KOPT-K1 (cell line): ENCODE data around the gene TMEM52.

Source experiments
- H3K27ac ChIP-seq: fragments of 200-600 bp; sonication (generic); 2 replicates; pipeline ENCODE4 v1.5.1; 2016; ENCODE audit warnings: antibody characterized with exemption, mild to moderate bottlenecking, low read depth, low read length; ENCODE audit not compliant: poor library complexity, severe bottlenecking
- H3K36me3 ChIP-seq: fragments of 200-600 bp; sonication (generic); 2 replicates; pipeline ENCODE4 v1.5.1; 2017; ENCODE audit warnings: antibody characterized with exemption, mild to moderate bottlenecking, low read length, moderate library complexity; ENCODE audit not compliant: insufficient read depth
- H3K9me3 ChIP-seq: fragments of 200-600 bp; sonication (generic); 2 replicates; pipeline ENCODE4 v1.5.1; 2017; ENCODE audit warnings: antibody characterized with exemption, low read length, mild to moderate bottlenecking; ENCODE audit not compliant: insufficient read depth, poor library complexity, severe bottlenecking

TMEM52 gene

DNA sequence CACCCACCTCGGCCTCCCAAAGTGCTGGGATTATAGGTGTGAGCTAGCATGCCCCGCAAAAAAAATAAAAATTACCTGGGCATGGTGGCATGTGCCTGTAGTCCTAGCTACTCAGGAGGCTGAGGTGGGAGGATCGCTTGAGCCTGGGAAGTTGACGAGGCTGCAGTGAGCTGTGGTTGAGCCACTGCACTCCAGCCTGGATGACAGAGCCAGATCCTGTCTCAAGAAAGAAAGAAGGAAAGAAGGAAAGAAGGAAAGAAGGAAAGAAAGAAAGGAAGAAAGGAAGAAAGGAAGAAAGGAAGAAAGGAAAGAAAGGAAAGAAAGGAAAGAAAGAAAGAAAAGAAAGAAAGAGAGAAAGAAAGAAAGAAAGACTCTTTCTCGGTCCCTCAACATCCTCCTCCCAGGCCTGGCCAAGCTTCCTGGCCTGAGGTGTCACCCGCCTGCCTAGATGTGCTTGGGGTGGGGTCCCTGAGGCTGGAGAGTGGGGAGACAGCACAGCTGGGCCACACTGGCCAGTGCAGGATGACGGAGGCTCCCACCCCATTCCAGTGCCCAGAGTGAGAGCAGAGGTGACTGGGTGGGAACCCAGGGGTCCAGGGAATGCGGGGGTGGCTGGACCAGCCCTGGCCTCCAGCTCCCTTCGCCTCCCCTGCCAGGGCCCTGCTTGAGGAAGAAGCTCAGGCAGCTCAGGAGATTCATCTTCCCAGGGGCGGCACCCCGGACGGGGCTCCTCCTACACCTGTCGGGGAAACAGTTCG is 18.0 kb downstream of the TMEM52 start:
- Histone ChIP-seq H3K36me3 (no peaks in the 10 kb centered on the region), H3K27ac (no peak overlapping the region), H3K9me3 (no peaks in the 10 kb centered on the region)

DNA sequence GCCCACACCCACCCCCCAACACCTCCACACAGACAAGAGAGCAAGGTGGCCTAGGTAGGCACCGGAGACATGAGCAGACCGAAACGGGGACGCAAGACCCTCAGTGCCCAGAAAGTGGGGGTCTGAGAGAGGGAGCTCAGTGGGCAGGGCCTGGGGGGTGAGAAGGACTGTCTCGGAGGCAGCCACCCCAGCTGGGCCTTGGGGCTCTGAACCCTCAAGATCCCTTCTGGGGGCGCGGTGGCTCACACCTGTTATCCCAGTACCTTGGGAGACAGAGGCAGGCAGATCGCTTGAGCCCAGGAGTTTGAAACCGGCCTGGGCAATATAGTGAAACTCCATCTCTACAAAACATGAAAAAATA is 19.1 kb downstream of the TMEM52 start:
- Histone ChIP-seq H3K9me3 (no peaks in the 10 kb centered on the region), H3K27ac (peak overlapping the region; percentile 60), H3K36me3 (no peaks in the 10 kb centered on the region)

DNA sequence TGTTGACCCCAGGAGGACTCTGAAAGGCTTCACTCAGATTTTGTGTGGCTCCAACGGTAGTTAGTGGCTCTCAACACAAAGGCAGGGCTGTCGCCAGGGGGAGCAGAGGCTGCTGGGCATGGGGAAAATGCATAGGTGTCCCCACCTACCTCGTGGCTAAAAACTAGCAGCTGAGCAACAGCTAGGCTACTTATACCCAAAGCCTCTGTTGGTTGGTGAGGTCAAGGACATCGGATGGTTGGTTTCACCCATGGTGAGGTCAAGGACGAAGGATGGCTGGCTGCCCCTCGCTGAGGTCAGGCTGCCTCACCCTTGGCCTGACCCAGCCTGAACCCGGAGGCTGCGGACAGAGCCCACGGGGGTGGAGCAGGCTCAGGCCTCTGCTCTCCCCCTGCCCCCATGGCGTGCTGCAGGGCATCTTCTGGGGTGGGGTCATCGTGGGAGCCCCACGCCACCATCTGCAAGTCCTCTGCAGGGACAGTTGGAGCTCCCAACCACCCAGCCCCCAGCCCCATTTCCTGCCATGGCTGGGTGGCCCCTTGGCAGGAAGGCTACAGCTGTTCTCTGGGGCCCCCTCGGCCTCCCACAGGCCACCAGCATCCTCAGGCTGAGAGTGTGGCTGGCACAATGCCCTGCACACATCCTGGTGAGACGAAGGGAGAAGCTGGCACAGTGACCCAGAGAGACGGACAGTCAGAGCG is 19.7 kb downstream of the TMEM52 start:
- Histone ChIP-seq H3K27ac (peak overlapping the region; percentile 60), H3K36me3 (no peaks in the 10 kb centered on the region), H3K9me3 (no peaks in the 10 kb centered on the region)

- Histone ChIP-seq H3K9me3 (no peaks in the 10 kb centered on the region), H3K27ac (peak overlapping the region; percentile 60), H3K36me3 (no peaks in the 10 kb centered on the region)
Measured at GRCh38 chr1:1898246-1898933, 20.7 kb downstream of the TMEM52 start.

DNA sequence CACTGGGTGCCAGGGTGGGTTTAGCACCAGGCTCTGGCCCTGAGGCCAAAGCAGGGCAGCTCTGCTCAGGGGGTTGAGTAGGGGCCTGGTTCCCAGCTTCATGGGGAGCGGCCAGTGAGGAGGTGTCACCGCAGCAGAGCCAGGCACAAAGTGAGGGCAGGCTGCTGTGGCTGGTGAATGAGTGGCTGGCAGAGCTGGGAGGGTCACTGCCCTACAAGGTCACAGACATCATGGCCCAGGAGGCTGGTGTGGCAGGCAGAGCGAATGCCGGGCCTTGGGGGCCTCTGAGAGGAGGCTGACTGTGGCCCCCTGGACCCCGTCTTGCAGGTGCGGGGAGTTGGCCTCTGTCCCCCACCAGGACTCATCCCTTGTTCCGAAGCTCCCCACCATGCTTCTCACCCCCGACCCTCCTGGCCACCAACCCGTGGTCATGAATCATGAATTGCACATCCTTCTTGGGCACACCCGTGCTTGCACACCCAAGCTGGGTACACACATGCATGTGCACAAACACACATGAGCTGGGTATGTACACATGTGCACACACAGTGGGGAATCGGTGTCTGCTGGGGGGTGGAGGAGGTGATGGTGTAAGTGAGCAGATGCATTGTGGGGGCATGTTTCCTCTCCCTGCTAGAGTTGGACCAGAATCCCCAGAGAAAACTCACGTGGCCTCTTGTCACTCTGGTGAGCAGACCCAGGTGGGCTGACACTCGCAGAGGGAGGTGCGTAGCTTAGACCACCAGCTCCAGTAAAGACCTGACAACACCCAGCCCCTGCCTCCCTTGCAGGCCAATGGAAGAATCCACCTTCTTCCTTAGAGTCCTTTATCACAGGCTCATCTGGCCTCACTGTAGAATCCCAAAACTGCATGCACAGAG is 23.4 kb downstream of the TMEM52 start:
- H3K36me3 ChIP-seq, result no peaks in the 10 kb centered on the region
- H3K27ac ChIP-seq, result peak overlapping the region; percentile 11
- no peaks in the 10 kb centered on the region for H3K9me3 ChIP-seq

DNA sequence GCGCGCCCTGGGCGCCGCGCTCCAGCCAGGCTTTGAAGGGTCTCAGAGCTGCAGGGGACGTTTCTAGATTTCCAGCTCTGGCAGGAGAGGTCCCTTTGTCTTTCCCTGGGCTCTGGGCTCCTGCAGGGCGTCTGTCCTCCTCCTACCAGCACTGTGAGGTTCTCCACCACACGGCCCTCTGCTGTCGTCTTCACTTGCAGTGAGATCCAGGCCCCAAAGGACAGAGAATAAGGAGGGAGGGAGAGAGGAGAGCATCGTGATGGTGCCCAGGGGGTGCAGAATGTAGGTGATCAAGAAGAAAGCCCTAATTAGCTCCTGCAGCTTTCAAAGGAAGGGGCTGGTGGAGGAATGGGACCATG is 24.0 kb downstream of the TMEM52 start:
- H3K9me3 ChIP-seq, result no peaks in the 10 kb centered on the region
- H3K36me3 ChIP-seq, result no peaks in the 10 kb centered on the region
- H3K27ac ChIP-seq, result peak overlapping the region; percentile 11

DNA sequence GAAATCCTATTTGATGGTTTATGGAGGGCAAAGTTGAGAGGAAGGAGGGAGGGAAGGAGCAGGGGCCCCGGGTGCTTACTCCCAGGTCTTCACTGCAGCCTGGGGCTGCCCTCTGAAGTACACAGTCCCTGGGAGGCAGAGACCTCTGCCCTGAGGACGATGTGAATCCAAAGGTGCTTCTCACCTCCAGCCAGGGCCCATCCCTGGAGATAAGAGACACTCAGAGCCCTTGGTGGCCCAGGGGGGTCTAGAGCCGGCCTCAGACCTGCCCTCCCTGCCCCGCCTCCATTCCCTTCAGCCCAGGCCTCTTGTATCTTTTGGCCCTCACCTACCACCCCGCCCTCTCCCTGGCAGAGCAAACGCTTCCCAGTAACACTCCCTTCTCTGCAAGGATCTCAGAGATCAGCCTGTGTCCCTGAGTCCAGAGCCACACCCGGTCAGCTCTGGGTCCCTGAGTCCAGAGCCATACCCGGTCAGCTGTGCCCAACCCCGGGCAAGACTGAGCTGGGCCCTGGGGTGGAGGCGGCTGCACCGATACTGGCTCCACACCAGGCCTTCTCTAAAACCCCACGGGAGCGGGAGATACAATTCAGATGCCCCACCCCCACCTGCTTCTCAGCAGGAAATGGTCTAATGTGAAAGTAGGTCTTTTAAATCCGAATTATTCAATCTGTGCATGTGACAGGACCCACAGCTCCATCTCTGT is 24.6 kb downstream of the TMEM52 start:
- no peaks in the 10 kb centered on the region for H3K36me3 ChIP-seq
- peak overlapping the region; percentile 11 for H3K27ac ChIP-seq
- H3K9me3 ChIP-seq, result no peaks in the 10 kb centered on the region

DNA sequence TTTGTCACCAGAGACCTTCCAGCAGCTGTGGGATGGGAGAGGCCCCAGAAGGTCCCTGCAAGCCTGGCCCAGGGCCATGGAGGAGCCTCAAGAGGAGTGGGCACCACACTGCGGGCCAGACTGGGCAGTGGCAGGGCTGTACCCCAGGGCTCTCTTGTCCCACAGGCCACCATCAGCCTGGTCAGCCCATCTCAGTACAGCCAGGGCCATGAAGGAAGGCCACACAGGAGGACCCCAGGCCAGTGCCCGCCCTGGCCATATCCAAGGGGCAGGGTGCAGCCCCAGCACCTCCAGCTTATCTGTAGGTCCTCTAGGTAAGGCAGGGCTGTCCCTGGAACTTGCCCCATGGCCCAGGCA is 25.1 kb downstream of the TMEM52 start:
- no peak overlapping the region for H3K27ac ChIP-seq
- no peaks in the 10 kb centered on the region for H3K9me3 ChIP-seq
- H3K36me3 ChIP-seq, result no peaks in the 10 kb centered on the region

GRCh38 chr1:1893291-1893985 is 25.6 kb downstream of the TMEM52 start:
- H3K9me3 ChIP-seq, result no peaks in the 10 kb centered on the region
- H3K27ac ChIP-seq, result no peak overlapping the region
- no peaks in the 10 kb centered on the region for H3K36me3 ChIP-seq

DNA sequence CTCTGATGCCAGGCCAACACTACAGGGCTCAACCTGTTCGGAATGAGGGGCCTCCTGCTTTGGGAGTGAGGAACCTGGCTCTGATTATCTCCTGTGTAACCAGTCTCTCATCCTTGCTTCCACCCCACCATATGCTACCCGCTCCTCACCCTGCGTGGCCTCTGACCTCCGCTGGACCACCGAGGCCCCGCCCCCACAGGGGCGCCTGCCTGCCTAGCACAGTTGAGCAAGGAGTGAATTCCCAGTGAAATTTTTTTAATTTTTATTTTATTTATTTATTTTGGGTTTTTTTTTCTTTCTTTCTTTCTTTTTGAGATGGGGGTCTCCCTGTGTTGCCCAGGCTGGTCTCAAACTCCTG is 26.3 kb downstream of the TMEM52 start:
- Histone ChIP-seq H3K27ac (peak overlapping the region; percentile 83), H3K36me3 (no peaks in the 10 kb centered on the region)

DNA sequence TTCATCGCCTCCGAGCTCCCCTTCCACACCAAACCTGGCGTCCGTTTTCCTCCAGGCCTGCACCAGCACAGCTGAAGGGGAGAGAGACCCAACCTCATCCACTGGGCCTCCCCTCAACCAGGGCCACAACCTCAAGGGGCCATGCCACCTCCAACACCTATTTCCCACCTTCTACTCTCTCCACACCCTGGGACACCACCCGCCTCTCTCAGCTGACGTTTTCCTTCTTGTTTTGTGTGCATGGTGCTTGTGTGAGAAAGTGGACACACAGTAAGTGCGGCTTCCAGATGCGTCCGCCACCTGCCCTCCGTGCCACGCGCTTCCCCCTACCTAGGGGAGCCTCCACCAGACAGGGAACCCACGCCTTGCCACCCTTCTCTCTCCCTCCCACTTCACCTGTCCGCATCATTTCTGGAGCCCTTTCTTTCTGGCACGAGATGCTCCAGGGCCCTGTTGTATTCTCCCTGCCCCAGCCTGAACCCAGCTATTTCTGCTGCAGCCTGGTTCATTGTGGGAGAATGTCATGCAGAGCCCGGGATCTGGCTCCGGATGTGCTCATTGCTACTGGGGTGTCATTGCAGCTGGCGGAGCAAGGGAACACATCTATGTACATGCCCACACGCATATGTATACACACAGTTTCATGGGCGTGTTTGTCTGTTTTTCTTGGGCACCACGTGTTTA is 26.9 kb downstream of the TMEM52 start:
- Histone ChIP-seq H3K9me3 (no peaks in the 10 kb centered on the region), H3K27ac (peak overlapping the region; percentile 83)

More for the DNA sequence above, 26.3 kb downstream of the TMEM52 start:
- no peaks in the 10 kb centered on the region for H3K9me3 ChIP-seq

GRCh38 chr1:1891349-1892078 is 27.6 kb downstream of the TMEM52 start:
- Histone ChIP-seq H3K36me3 (no peaks in the 10 kb centered on the region), H3K27ac (peak overlapping the region; percentile 83), H3K9me3 (no peaks in the 10 kb centered on the region)

More for the DNA sequence above, 26.9 kb downstream of the TMEM52 start:
- no peaks in the 10 kb centered on the region for H3K36me3 ChIP-seq
